K562 (cell line): ENCODE data around the gene AKIRIN1. TPM values are rescaled to one million over a fixed set of nuclear protein-coding genes. Genes with fewer than 3 reads are reported as not detected.

Source experiments
- ATF1 ChIP-seq, 2 experiments: fragments of 450-650 bp in 1 of 2; IDR thresholded peaks; 2 replicates each; pipeline ENCODE4 v1.6.1; 2016; ENCODE audit warnings: missing compliant biosample characterization in 1 of 2, missing genetic modification characterization in 1 of 2
- CBX3 ChIP-seq, 2 experiments: IDR thresholded peaks; 1 replicate in 1 of 2; 2 replicates in 1 of 2; pipeline ENCODE4 v1.6.1; 2012; ENCODE audit warnings: inconsistent platforms in 2 of 2, low read length in 2 of 2, borderline replicate concordance in 1 of 2, control low read depth in 1 of 2
- CHD4 ChIP-seq: fragments of 200-600 bp; sonication (generic); IDR thresholded peaks from 3 replicates; pipeline ENCODE4 v1.6.1; 2012; ENCODE audit warnings: low read depth, mild to moderate bottlenecking, mixed read lengths, low read length, inconsistent platforms; ENCODE audit not compliant: insufficient read depth, insufficient replicate concordance, poor library complexity, severe bottlenecking
- CTBP1 ChIP-seq: fragments of 450-650 bp; IDR thresholded peaks from 2 replicates; pipeline ENCODE4 v1.6.1; 2016; ENCODE audit warnings: borderline replicate concordance
- DPF2 ChIP-seq: fragments of 450-650 bp; IDR thresholded peaks from 2 replicates; pipeline ENCODE4 v1.6.1; 2016
- E2F6 ChIP-seq, 2 experiments: IDR thresholded peaks; 2 replicates each; pipeline ENCODE4 v1.6.1; 2011; ENCODE audit warnings: borderline replicate concordance in 1 of 2, control low read depth in 1 of 2, low read depth in 1 of 2, low read length in 1 of 2, mild to moderate bottlenecking in 1 of 2, mixed read lengths in 1 of 2, moderate library complexity in 1 of 2; ENCODE audit not compliant: insufficient read depth in 1 of 2, insufficient read length in 1 of 2, poor library complexity in 1 of 2, severe bottlenecking in 1 of 2; ENCODE audit errors: extremely low read depth in 1 of 2
- ELK1 ChIP-seq: sonication (generic); formaldehyde crosslinking; IDR thresholded peaks from 2 replicates; pipeline ENCODE4 v1.8.1; 2022; ENCODE audit warnings: missing genetic modification reagents
- GABPB2 ChIP-seq: fragments of 250-450 bp; sonication (Bioruptor Pico); conservative IDR thresholded peaks from 2 replicates; pipeline ENCODE4 v1.5.1; 2021; ENCODE audit warnings: mild to moderate bottlenecking
- HDAC2 ChIP-seq: fragments of 450-650 bp; IDR thresholded peaks from 2 replicates; pipeline ENCODE4 v1.6.1; 2016; ENCODE audit warnings: mild to moderate bottlenecking
- JUND ChIP-seq, 2 experiments: IDR thresholded peaks; 2 replicates in 1 of 2; 3 replicates in 1 of 2; pipeline ENCODE4 v1.6.1; 2011; ENCODE audit warnings: borderline replicate concordance in 2 of 2, low read depth in 2 of 2, low read length in 2 of 2, improper control_type of control experiment in 1 of 2, missing biosample characterization in 1 of 2, missing genetic modification characterization in 1 of 2, missing genetic modification reagents in 1 of 2
- LEF1 ChIP-seq: fragments of 450-650 bp; IDR thresholded peaks from 2 replicates; pipeline ENCODE4 v1.6.1; 2016; ENCODE audit warnings: mild to moderate bottlenecking
- MAFK ChIP-seq: IDR thresholded peaks from 2 replicates; pipeline ENCODE4 v1.6.1; 2011; ENCODE audit warnings: low read length, improper control_type of control experiment
- PHB2 ChIP-seq: fragments of 450-650 bp; IDR thresholded peaks from 2 replicates; pipeline ENCODE4 v1.6.1; 2017; ENCODE audit warnings: low read depth
- RBM39 ChIP-seq: fragments of 200-400 bp; formaldehyde crosslinking; optimal IDR thresholded peaks from 2 replicates; pipeline ENCODE3; 2018; ENCODE audit warnings: low read depth, low read length
- XRCC5 ChIP-seq: fragments of 200-400 bp; formaldehyde crosslinking; IDR thresholded peaks from 2 replicates; pipeline ENCODE4 v1.6.1; 2017; ENCODE audit warnings: low read depth, mild to moderate bottlenecking, low read length
- ZNF121 ChIP-seq: sonication (generic); formaldehyde crosslinking; conservative IDR thresholded peaks from 2 replicates; pipeline ENCODE4 v1.8.0; 2022; ENCODE audit warnings: missing genetic modification reagents
- polyA plus RNA-seq, 8 experiments: library from polyadenylated mRNA; depleted of rRNA in 4 of 8; stranded (reverse) in 5 of 8; unstranded in 3 of 8; fragments of >200 nt; fragmentation: Nextera tagmentation in 2 of 8; fragmentation: Illumina TruSeq in 1 of 8; extraction: Ambion mirVana in 2 of 8; extraction: Trizol in 1 of 8; gene quantifications; 2 replicates each; pipeline versions ENCODE4 v1.2.1 to v1.2.3, GENCODE V29; 2011 to 2014; ENCODE audit warnings: inconsistent platforms in 1 of 8, missing spikeins in 1 of 8
- total RNA-seq, 7 experiments: library from RNA; depleted of rRNA in 6 of 7; stranded (reverse); fragments of >200 nt in 6 of 7; fragmentation: Illumina TruSeq in 2 of 7; extraction: Trizol in 2 of 7; gene quantifications; 2 replicates each; pipeline versions ENCODE4 v1.2.1 to v1.2.3, GENCODE V29; 2011 to 2021; ENCODE audit warnings: low replicate concordance in 1 of 7
- TF ChIP-seq, protein P1 (sequence below), 2 experiments: IDR thresholded peaks in 1 of 2; conservative IDR thresholded peaks in 1 of 2; 2 replicates each; pipeline ENCODE4 v1.6.1; 2016; ENCODE audit warnings: low read depth in 2 of 2, mild to moderate bottlenecking in 1 of 2, missing compliant biosample characterization in 1 of 2, missing genetic modification characterization in 1 of 2, moderate library complexity in 1 of 2
- TF ChIP-seq, protein P2 (sequence below): fragments of 450-650 bp; IDR thresholded peaks from 2 replicates; pipeline ENCODE4 v1.6.1; 2016; ENCODE audit warnings: borderline replicate concordance

The AKIRIN1 gene
- total and polyA plus RNA-seq, 9 of the 15 experiments (the other 6 are each of a cell fraction or from before 2014, with no cell fraction given) = 11.5 to 139 (median 83.4) TPM

DNA sequence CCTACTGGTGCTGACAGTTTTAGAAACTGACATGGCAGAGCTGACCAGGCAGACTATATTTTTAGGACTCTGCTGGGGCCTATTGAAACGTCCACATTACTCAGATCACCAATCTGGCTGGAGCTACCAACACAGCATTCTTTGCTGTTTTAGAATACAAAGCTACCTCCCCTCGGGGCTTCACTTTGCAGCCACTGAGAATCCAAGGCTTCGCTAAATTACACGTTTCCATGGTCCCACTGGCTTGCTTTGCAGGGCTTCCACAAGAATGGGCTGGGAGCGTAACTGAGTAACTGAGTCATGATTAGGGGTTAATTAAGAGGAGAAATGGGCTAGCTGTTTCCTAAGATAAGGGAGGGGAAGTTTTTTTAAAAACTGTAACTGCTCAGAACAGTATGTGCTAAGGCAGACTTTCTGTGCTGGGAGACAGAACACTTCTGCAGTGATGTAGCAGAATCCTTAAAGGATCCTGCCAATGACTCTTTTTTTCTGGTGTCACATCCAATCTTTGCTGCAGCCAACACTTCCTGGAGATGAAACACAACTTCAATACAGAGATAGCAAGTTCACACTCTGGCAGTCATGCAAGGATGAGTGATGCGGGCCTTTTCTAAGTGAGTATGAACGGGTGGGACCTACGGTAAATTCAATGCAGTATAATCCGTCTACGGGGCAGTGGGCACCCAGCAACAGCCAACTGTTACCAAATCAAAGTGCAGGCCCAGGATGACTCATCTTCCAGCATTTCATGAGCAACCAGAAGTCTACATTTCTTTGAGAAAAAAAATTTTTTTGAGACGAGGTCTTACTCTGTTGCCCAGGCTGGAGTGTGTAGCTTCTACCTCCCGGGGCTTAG, 56.5 kb downstream of the AKIRIN1 start (continued):
- TF ChIP-seq, protein P1, sequence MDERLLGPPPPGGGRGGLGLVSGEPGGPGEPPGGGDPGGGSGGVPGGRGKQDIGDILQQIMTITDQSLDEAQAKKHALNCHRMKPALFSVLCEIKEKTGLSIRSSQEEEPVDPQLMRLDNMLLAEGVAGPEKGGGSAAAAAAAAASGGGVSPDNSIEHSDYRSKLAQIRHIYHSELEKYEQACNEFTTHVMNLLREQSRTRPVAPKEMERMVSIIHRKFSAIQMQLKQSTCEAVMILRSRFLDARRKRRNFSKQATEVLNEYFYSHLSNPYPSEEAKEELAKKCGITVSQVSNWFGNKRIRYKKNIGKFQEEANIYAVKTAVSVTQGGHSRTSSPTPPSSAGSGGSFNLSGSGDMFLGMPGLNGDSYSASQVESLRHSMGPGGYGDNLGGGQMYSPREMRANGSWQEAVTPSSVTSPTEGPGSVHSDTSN (CRISPR knock-in tag; IDR thresholded peaks at IDR 0.05; ENCODE audit: low read depth) = no peak
- TF ChIP-seq, protein P1 (tag; conservative IDR thresholded peaks at IDR 0.05; ENCODE audit: low read depth) = peak; percentile 56; the same call in 1 of the 2 replicates
- TF ChIP-seq ELK1 (CRISPR knock-in tag) = no peak
- peak; percentile 17; the same call in 1 of the 2 replicates for TF ChIP-seq JUND (IDR thresholded peaks at IDR 0.05; ENCODE audit: borderline replicate concordance, low read depth, low read length)
- no peak; the same call in 2 of the 3 replicates for TF ChIP-seq JUND (tag; IDR thresholded peaks at IDR 0.05; ENCODE audit: borderline replicate concordance, low read depth, low read length)
- TF ChIP-seq RBM39 = peak; percentile 36
- TF ChIP-seq GABPB2 = no peak
- TF ChIP-seq MAFK = peak; percentile 23; the same call in 1 of the 2 replicates
- TF ChIP-seq ATF1 (CRISPR knock-in tag; IDR thresholded peaks at IDR 0.05) = no peak
- TF ChIP-seq ATF1 (tag; IDR thresholded peaks at IDR 0.05) = peak; percentile 15; the same call in 1 of the 2 replicates
- peak in 1 of 2 experiments; percentile 39; a peak in 1 of 3 replicates for TF ChIP-seq CBX3 (IDR thresholded peaks at IDR 0.05; ENCODE audit: borderline replicate concordance in 1 of 2, low read length in 2 of 2)
- TF ChIP-seq, protein P2, sequence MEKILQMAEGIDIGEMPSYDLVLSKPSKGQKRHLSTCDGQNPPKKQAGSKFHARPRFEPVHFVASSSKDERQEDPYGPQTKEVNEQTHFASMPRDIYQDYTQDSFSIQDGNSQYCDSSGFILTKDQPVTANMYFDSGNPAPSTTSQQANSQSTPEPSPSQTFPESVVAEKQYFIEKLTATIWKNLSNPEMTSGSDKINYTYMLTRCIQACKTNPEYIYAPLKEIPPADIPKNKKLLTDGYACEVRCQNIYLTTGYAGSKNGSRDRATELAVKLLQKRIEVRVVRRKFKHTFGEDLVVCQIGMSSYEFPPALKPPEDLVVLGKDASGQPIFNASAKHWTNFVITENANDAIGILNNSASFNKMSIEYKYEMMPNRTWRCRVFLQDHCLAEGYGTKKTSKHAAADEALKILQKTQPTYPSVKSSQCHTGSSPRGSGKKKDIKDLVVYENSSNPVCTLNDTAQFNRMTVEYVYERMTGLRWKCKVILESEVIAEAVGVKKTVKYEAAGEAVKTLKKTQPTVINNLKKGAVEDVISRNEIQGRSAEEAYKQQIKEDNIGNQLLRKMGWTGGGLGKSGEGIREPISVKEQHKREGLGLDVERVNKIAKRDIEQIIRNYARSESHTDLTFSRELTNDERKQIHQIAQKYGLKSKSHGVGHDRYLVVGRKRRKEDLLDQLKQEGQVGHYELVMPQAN = no peak
- TF ChIP-seq PHB2 = 0 out of 2 replicates have a peak, but pooled peaks have one; percentile 15
- peak in 1 of 2 experiments; percentile 6 for TF ChIP-seq E2F6 (IDR thresholded peaks at IDR 0.05; ENCODE audit: borderline replicate concordance in 1 of 2, extremely low read depth in 1 of 2, insufficient read depth in 1 of 2, insufficient read length in 1 of 2, low read depth in 1 of 2, low read length in 1 of 2, poor library complexity in 1 of 2, severe bottlenecking in 1 of 2)
- TF ChIP-seq CTBP1 = peak; percentile 48; the same call in 1 of the 2 replicates
- TF ChIP-seq LEF1 = 0 out of 2 replicates have a peak, but pooled peaks have one; percentile 23
- peak; percentile 78; the same call in 1 of the 2 replicates for TF ChIP-seq DPF2
- TF ChIP-seq ZNF121 (CRISPR knock-in tag) = peak; percentile 85
- no peak for TF ChIP-seq XRCC5
- TF ChIP-seq HDAC2 = peak; percentile 15; the same call in 1 of the 2 replicates
- TF ChIP-seq CHD4 = no peak
